Activated naive CD8-positive, alpha-beta T cell treated with anti-CD3 and anti-CD28 coated beads for 36 hours (primary cell): ENCODE results near the gene SON. TPM values are rescaled to one million over a fixed set of nuclear protein-coding genes. Genes with fewer than 3 reads are reported as not detected.
"Not testable (repeated sequence)": the region's sequence is repeated elsewhere in the genome, so short reads cannot be mapped to it uniquely, and the experiment has no call there.

Source experiments
- DNase-seq: peaks from one replicate; pipeline ENCODE4 v3.0.0; 2021
- H3K27ac Mint-ChIP-seq: one replicate; pipeline ENCODE4 v1.8.0; 2022; ENCODE audit warnings: mild to moderate bottlenecking, moderate library complexity, mixed read lengths
- H3K27me3 Mint-ChIP-seq: one replicate; pipeline ENCODE4 v1.8.0; 2022; ENCODE audit warnings: mild to moderate bottlenecking, mixed read lengths
- H3K36me3 Mint-ChIP-seq: one replicate; pipeline ENCODE4 v1.8.0; 2021; ENCODE audit warnings: mild to moderate bottlenecking, mixed read lengths
- H3K4me1 Mint-ChIP-seq: one replicate; pipeline ENCODE4 v1.8.0; 2021; ENCODE audit warnings: mixed read lengths
- H3K4me3 Mint-ChIP-seq: one replicate; pipeline ENCODE4 v1.8.0; 2022; ENCODE audit warnings: mild to moderate bottlenecking, moderate library complexity, mixed read lengths
- H3K9me3 Mint-ChIP-seq: one replicate; pipeline ENCODE4 v1.8.0; 2022; ENCODE audit warnings: mixed read lengths
- total RNA-seq, 2 experiments: library from RNA; stranded (reverse); gene quantifications; one replicate each; pipeline ENCODE4 v1.2.3, GENCODE V29; 2021

The SON gene
- total RNA-seq, 2 experiments from 2014 or later = 283 to 328 TPM

DNA sequence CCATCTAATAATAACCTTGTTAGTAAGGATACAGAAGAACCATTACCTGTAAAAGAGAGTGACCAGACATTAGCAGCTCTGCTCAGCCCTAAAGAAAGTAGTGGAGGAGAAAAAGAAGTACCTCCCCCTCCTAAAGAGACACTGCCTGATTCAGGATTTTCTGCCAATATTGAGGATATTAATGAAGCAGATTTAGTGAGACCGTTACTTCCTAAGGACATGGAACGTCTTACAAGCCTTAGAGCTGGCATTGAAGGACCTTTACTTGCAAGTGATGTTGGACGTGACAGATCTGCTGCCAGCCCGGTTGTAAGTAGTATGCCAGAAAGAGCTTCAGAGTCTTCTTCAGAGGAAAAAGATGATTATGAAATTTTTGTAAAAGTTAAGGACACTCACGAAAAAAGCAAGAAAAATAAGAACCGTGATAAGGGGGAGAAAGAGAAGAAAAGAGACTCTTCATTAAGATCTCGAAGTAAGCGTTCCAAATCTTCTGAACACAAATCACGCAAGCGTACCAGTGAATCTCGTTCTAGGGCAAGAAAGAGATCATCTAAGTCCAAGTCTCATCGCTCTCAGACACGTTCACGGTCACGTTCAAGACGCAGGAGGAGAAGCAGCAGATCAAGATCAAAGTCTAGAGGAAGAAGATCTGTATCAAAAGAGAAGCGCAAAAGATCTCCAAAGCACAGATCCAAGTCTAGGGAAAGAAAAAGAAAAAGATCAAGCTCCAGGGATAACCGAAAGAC lies 11.6 kb downstream of the SON start:
- H3K27me3 Mint-ChIP-seq = no peaks in the 10 kb centered on the region

DNA sequence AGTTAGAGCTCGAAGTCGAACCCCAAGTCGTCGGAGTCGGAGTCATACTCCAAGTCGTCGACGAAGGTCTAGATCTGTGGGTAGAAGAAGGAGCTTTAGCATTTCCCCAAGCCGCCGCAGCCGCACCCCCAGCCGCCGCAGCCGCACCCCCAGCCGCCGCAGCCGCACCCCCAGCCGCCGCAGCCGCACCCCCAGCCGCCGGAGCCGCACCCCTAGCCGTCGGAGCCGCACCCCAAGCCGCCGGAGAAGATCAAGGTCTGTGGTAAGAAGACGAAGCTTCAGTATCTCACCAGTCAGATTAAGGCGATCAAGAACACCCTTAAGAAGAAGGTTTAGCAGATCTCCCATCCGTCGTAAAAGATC lies 12.1 kb downstream of the SON start:
- no peaks in the 10 kb centered on the region for H3K27me3 Mint-ChIP-seq
- no peak overlapping the region for H3K27ac Mint-ChIP-seq

More for the DNA sequence above, 11.6 kb downstream of the SON start:
- H3K4me3 Mint-ChIP-seq = peak overlapping the region; percentile 54
- H3K9me3 Mint-ChIP-seq = no peaks in the 10 kb centered on the region
- H3K4me1 Mint-ChIP-seq = peaks cover 49% of the 10 kb centered on the region
- no peak for DNase-seq
- no peak overlapping the region for H3K27ac Mint-ChIP-seq
- H3K36me3 Mint-ChIP-seq = peaks cover 78% of the 10 kb centered on the region

DNA sequence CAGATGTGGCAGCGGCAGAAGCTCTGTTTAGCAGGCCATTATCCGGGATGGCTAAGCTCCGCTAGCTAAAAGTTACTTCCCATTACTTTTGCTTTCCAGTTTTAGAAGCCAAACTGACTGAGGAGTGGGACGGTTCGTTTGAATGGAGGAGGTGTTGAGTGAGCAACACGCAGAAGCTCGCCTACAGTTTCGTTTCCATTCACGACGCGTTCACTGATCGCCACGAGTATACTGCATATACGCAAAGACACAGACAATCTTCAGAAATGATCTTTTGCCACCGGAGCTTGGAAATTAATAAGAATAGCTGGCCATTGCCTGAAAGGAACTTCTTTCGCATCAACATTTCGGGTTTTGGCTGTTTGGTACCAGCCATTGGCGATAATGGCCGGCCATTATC lies 14.6 kb downstream of the SON start:
- peaks cover 78% of the 10 kb centered on the region for H3K36me3 Mint-ChIP-seq
- H3K4me1 Mint-ChIP-seq = peaks cover 62% of the 10 kb centered on the region
- H3K9me3 Mint-ChIP-seq = no peaks in the 10 kb centered on the region
- no peak for DNase-seq
- H3K27ac Mint-ChIP-seq = no peak overlapping the region
- no peak overlapping the region for H3K4me3 Mint-ChIP-seq
- H3K27me3 Mint-ChIP-seq = no peaks in the 10 kb centered on the region

More for the DNA sequence above, 12.1 kb downstream of the SON start:
- H3K4me1 Mint-ChIP-seq = peaks cover 53% of the 10 kb centered on the region
- no peak for DNase-seq
- no peak overlapping the region for H3K4me3 Mint-ChIP-seq
- H3K36me3 Mint-ChIP-seq = peaks cover 79% of the 10 kb centered on the region
- no peaks in the 10 kb centered on the region for H3K9me3 Mint-ChIP-seq

DNA sequence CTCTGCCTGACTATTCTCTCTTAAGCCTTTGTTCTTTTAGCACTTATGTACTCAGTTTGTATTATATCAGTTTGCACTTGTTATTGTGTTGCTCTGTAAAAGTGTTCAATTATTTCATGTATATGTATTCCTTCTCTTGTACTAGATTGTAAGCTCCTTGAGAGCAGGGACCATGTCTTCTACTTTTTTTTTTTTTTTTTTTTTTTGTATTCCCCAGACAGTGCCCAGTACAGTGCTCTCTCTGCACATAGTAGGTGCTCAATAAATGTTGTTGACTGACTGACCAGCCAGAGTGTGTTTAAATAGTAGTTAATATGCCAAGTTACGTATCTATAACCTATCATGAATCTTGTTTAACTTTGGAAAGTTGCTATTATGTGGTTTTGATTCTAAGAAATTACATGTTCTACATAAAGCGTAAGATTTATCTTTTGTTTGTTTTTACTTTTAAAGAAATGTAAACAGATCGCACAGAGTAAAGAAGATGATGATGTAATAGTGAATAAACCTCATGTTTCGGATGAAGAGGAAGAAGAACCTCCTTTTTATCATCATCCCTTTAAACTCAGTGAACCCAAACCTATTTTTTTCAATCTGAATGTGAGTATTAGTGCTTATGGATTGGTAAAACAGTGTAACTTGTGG lies 16.1 kb downstream of the SON start:
- no peaks in the 10 kb centered on the region for H3K9me3 Mint-ChIP-seq
- peaks cover 62% of the 10 kb centered on the region for H3K4me1 Mint-ChIP-seq
- no peak for DNase-seq
- peaks cover 73% of the 10 kb centered on the region for H3K36me3 Mint-ChIP-seq
- no peak overlapping the region for H3K27ac Mint-ChIP-seq
- H3K27me3 Mint-ChIP-seq = no peaks in the 10 kb centered on the region
- no peak overlapping the region for H3K4me3 Mint-ChIP-seq

DNA sequence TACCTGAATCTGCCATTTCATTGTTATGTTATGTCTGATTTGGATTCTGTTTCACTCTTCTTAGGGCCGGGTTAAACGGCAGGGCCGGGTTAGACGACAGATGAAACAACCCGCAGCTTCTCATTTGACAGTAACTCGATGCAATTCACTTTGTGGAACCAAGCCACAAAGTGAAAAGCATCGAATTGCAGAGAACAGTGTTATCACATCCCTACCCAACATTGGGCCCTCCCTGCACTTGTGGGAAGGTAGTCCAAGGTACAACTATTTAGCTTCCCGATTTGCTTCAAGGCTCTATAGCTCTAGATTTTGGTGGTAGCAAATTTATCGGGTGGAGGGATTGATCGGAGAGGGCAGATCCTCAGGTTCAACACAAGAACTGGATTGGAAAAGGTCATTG lies 17.0 kb downstream of the SON start:
- H3K36me3 Mint-ChIP-seq = peaks cover 64% of the 10 kb centered on the region
- H3K9me3 Mint-ChIP-seq = no peaks in the 10 kb centered on the region
- peaks cover 54% of the 10 kb centered on the region for H3K4me1 Mint-ChIP-seq
- H3K4me3 Mint-ChIP-seq = no peak overlapping the region
- no peak overlapping the region for H3K27ac Mint-ChIP-seq
- no peaks in the 10 kb centered on the region for H3K27me3 Mint-ChIP-seq
- DNase-seq = no peak

DNA sequence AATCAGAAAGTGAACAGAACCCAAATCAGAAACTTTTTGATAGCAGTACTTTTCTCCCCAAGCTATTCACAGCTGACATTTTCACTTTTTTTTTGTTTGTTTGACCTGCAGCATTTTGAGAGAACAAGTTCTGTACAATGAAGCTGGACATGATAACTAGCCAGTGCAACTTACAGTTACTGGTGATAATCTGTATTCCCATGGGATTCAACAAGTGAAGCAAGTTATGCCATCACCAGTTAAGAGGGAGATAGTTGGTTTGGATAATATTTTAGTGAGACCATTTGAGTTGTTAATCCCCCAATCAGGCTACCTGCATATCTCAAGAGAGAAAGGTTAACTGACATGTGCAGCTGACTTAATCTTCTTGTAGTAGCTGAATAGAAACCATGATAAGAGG lies 18.1 kb downstream of the SON start:
- H3K4me1 Mint-ChIP-seq = peaks cover 46% of the 10 kb centered on the region
- no peak for DNase-seq
- no peak overlapping the region for H3K4me3 Mint-ChIP-seq
- H3K36me3 Mint-ChIP-seq = peaks cover 54% of the 10 kb centered on the region
- peak overlapping the region; percentile 54 for H3K27ac Mint-ChIP-seq
- H3K27me3 Mint-ChIP-seq = no peaks in the 10 kb centered on the region
- no peaks in the 10 kb centered on the region for H3K9me3 Mint-ChIP-seq

DNA sequence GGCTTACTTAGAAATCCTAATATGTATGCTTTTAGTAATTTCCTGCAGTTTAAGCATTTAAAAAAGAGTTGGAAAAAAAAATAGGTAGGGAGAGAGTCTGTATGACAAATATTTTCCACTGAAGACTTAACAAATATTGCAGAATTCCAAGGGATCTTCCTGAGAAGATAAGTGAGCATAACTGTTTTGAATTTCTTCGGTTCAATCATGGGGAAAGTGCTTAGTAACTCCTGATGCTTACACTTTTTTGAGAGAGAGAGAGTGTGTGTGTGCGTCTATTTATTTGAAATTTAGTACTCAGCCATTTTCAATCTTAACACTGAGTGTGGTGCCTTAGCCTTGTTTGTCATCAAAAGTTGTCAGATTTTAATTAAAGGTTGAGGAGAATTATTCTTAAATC lies 18.5 kb downstream of the SON start:
- no peak for DNase-seq
- Mint-ChIP-seq H3K9me3 (no peaks in the 10 kb centered on the region), H3K36me3 (peaks cover 50% of the 10 kb centered on the region), H3K4me3 (no peak overlapping the region), H3K27me3 (no peaks in the 10 kb centered on the region), H3K27ac (peak overlapping the region; percentile 54), H3K4me1 (peaks cover 43% of the 10 kb centered on the region)

DNA sequence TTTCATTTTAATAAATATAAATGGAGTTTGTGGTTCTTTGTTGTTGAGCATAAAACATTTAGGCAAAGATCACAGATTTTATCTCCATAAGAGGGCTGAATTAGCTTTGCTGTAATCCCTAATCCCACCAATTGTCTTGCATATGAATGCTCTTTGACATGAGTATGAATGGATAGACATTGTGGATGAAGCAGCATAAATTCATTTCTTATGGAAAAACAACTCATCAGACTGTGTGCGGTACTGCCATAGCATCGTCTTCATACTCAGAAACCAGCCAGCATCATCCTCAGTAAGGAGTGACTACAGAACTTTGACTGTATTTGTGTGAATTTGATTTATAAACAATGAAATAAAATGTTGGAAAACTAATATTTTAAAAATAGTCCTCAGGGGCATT lies 19.6 kb downstream of the SON start:
- H3K36me3 Mint-ChIP-seq = peaks cover 40% of the 10 kb centered on the region
- no peak overlapping the region for H3K4me3 Mint-ChIP-seq
- no peaks in the 10 kb centered on the region for H3K9me3 Mint-ChIP-seq
- no peaks in the 10 kb centered on the region for H3K27me3 Mint-ChIP-seq
- H3K27ac Mint-ChIP-seq = no peak overlapping the region
- DNase-seq = no peak
- peaks cover 39% of the 10 kb centered on the region for H3K4me1 Mint-ChIP-seq

DNA sequence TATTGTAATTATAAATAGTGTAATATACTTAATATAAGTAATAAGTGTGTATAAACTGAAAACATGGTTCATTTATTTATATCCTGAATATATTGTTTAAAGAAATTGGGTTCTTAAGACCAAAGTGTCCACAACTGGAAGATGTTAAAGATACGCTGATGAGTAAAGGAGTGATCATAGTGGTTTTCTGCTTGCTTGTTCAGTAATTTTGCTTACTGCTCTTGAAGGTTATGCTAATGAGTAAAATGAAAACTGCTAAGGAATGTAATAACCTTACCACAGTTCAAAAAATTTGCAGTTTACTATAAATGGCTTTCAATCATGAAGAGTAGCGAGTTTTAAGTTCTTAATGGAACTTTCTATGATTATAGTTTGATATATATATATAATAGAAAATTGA lies 23.7 kb downstream of the SON start:
- H3K4me1 Mint-ChIP-seq = peaks cover 22% of the 10 kb centered on the region
- H3K4me3 Mint-ChIP-seq = no peak overlapping the region
- H3K27ac Mint-ChIP-seq = no peak overlapping the region
- DNase-seq = no peak
- peaks cover 14% of the 10 kb centered on the region for H3K36me3 Mint-ChIP-seq
- H3K9me3 Mint-ChIP-seq = no peaks in the 10 kb centered on the region
- H3K27me3 Mint-ChIP-seq = no peaks in the 10 kb centered on the region

DNA sequence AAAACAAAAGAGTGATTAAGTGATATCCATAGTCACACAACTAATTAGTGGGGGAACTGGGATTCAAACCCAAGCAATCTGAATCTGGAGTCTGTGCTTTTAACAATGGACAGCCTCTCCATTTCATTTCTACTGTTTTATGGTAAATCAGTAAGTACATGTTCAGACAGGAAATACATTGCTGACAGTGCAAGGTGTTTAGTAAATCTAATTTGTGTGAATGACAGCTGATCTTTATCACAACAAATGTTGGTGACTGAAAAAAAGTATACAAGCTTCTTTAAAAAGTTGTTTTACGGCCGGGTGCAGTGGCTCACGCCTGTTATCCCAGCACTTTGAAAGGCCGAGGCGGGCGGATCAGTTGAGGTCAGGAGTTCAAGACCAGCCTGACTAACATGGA lies 25.1 kb downstream of the SON start:
- H3K27ac Mint-ChIP-seq = peak overlapping the region; percentile 25
- H3K36me3 Mint-ChIP-seq = peaks cover 15% of the 10 kb centered on the region
- H3K4me1 Mint-ChIP-seq = peaks cover 22% of the 10 kb centered on the region
- no peaks in the 10 kb centered on the region for H3K27me3 Mint-ChIP-seq
- no peak for DNase-seq
- H3K4me3 Mint-ChIP-seq = no peak overlapping the region
- H3K9me3 Mint-ChIP-seq = no peaks in the 10 kb centered on the region

DNA sequence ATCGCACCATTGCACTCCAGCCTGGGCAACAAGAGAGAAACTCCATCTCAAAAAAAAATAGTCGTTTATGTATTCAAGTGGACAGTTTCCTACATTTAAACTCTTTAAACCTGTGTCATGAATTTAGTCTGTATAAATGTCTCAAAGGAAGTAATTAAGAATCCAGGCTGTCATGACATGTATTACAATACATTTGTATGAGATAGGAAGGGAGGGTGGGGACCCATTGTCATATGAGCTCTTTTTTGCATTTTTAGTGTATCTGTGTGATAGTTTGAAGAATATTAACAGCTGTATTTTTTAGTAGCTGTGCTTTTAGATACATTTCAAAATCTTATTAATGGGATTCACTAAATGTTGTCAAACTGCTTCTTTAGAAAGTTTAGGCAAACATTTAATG lies 25.6 kb downstream of the SON start:
- H3K36me3 Mint-ChIP-seq = peaks cover 11% of the 10 kb centered on the region

DNA sequence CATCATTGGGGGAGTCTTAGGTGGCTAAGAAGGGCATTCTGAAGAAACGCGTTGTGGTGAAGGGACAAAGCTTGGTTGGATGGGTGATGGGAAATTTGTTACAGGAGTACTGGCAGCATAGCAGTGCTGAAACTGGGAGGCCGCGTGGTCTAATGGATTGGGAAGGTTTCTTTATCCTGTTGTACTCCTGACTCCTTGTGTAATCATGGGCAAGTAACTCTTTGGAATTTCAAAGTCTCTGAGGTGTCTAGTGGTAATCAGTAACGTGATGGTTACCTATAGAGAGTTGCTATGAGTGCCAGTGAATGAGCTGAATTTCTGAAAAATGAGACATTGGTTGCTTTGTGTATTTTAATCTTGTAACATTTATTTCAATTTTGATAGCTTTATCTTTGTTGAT lies 27.2 kb downstream of the SON start:
- H3K36me3 Mint-ChIP-seq = peaks cover 14% of the 10 kb centered on the region
- H3K9me3 Mint-ChIP-seq = no peaks in the 10 kb centered on the region
- H3K27ac Mint-ChIP-seq = peak overlapping the region; percentile 59
- no peaks in the 10 kb centered on the region for H3K27me3 Mint-ChIP-seq
- peaks cover 15% of the 10 kb centered on the region for H3K4me1 Mint-ChIP-seq
- H3K4me3 Mint-ChIP-seq = no peak overlapping the region
- DNase-seq = no peak

More for the DNA sequence above, 25.6 kb downstream of the SON start:
- Mint-ChIP-seq H3K4me1 (peaks cover 18% of the 10 kb centered on the region), H3K4me3 (no peak overlapping the region), H3K9me3 (no peaks in the 10 kb centered on the region), H3K27me3 (no peaks in the 10 kb centered on the region), H3K27ac (no peak overlapping the region)
- no peak for DNase-seq

DNA sequence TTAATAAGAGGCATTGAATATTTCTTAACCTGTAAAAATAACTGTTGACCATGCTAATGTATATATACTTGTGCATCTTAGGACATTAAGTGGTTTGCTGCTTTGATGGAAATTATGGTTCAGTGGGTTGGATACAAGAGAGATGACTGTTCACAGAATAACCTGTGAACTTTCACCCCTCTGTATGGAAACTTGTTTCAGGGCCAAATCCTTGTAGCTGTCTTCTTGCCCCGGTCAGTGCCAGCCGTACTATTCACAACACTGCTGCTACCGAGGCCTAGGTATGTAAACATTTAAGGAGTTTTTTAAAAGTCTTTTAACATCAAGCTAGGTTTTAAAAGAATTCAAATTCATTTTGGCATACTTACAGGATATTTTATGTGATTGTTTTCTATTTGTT lies 29.5 kb downstream of the SON start:
- no peaks in the 10 kb centered on the region for H3K9me3 Mint-ChIP-seq
- DNase-seq = no peak
- peak overlapping the region; percentile 56 for H3K27ac Mint-ChIP-seq

DNA sequence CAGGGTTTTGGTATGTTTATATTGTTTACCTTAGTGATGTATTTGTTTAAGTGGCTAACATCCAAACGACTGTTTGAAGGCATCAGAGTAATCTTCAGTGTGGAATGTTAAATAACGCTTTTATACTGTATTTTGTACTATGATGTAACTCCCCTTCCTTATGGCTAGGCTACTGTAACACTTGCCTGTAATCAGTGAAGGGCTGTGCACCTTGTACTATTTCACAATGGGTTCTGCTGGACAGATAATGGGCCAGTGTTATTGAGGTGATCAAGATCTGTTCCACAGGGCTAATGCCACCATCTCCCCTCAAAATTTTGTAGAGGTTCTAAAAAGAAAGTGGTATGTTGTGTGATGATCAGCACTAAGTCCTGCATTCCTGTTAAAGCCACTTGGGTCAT lies 33.9 kb downstream of the SON start:
- H3K27me3 Mint-ChIP-seq, H3K9me3 Mint-ChIP-seq, DNase-seq, H3K4me3 Mint-ChIP-seq, H3K4me1 Mint-ChIP-seq: not testable (repeated sequence)
- peaks cover 11% of the 10 kb centered on the region for H3K36me3 Mint-ChIP-seq
- H3K27ac Mint-ChIP-seq = peak overlapping the region; percentile 66

More for the DNA sequence above, 29.5 kb downstream of the SON start:
- Mint-ChIP-seq H3K27me3 (no peaks in the 10 kb centered on the region), H3K4me1 (peaks cover 15% of the 10 kb centered on the region), H3K36me3 (peaks cover 14% of the 10 kb centered on the region), H3K4me3 (no peak overlapping the region)

DNA sequence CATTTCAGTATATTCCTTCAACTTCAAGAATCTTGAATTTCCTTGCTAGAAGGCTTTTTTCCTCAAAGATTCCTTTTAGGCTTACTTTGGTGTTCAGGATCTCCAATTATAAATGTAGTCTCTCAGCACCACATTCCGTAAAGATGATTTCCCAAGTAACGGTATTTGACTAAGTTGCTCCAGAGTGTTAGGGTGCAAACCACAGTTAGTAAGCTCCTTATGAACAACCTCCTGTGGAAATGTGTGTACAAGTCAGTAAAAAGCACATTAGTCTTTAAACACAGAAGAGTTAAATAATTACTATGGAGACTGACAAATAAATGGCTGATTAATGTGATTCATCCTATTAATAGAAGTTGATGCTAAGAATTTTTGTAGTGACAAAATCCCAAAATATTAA lies 35.4 kb downstream of the SON start:
- Mint-ChIP-seq H3K27me3 (no peaks in the 10 kb centered on the region), H3K36me3 (peaks cover 10% of the 10 kb centered on the region), H3K27ac (peak overlapping the region; percentile 70), H3K4me3 (no peak overlapping the region), H3K4me1 (peaks cover 5% of the 10 kb centered on the region), H3K9me3 (no peaks in the 10 kb centered on the region)
- no peak for DNase-seq

DNA sequence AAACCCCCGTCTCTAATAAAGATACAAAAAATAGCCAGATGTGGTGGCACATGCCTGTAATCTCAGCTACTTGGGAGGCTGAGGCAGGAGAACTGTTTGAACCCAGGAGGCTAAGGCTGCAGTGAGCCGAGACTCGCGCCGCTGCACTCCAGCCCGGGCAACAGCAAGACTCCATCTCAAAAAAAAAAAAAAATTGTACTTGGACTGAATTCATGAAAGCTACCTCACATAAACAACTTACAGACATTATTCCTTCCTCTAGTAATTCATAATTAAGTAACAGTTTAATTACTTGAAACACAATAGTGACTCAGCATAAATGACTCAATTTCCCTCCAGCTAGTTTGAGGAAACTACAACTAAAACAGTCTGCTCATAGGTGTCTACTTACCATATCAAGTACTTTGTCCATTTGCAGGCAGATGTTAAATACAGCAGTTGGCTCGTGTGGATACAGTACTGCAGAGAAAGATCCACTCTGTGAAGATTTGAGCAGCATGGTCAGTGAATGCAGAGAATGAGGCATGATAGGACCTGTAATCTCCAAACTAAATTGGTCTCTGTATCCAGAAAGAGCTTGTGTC lies 36.2 kb downstream of the SON start:
- H3K4me3 Mint-ChIP-seq = no peak overlapping the region
- H3K27ac Mint-ChIP-seq = peak overlapping the region; percentile 70
- no peaks in the 10 kb centered on the region for H3K9me3 Mint-ChIP-seq
- H3K27me3 Mint-ChIP-seq = no peaks in the 10 kb centered on the region
- peaks cover 5% of the 10 kb centered on the region for H3K4me1 Mint-ChIP-seq
- DNase-seq = no peak
- H3K36me3 Mint-ChIP-seq = peaks cover 8% of the 10 kb centered on the region
